ENCODE results near the gene IGFALS.

The IGFALS gene

GRCh38 chr16:1768061-1768766 is 25.3 kb downstream of the IGFALS start:
- H3K9me2 ChIP-seq (replicated peaks; ENCODE audit: insufficient read depth, low read length): no peaks in the 10 kb centered on the region
- H3K36me3 ChIP-seq (ENCODE audit: low read length): no peaks in the 10 kb centered on the region

DNA sequence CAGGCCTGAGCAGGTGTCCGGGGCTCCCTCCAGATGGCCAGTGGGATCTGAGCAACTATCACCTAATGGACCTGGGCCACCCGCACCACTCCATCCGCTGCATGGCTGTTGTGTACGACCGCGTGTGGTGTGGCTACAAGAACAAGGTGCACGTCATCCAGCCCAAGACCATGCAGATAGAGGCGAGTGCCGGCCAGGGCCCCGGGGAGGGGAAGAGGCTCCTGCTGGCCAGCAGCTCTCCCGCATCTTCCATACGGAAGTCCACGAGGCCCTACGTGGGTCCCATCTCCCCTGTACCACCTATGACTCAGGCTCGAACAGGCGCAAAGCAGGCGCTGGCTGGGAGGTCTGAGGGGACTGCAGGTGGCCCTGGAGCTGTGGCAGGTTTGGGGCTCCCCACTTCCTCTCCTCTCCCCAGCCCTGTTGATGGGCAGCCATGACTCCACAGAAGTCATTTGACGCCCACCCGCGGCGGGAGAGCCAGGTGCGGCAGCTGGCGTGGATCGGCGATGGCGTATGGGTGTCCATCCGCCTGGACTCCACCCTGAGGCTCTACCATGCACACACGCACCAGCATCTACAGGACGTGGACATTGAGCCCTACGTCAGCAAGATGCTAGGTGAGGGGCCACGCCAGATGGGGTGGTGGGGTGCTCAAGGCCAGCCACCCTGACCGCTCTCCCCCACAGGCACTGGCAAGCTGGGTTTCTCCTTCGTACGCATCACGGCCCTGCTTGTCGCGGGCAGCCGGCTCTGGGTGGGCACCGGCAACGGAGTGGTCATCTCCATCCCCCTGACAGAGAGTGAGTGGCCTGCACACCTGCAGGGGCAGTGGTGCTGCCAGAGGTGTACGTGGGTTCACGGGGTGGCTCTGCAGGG is 26.1 kb downstream of the IGFALS start:
- Histone ChIP-seq H3K27ac (ENCODE audit: low read depth, low read length) (no peak overlapping the region), H3K4me3 (ENCODE audit: insufficient read depth, low read length, poor library complexity, severe bottlenecking) (no peak overlapping the region), H3K9me2 (replicated peaks; ENCODE audit: insufficient read depth, low read length) (no peaks in the 10 kb centered on the region), H3K27me3 (ENCODE audit: low read length) (no peaks in the 10 kb centered on the region), H2AFZ (ENCODE audit: low read depth, low read length, severe bottlenecking) (no peak overlapping the region), H3K4me2 (ENCODE audit: low read depth, low read length, poor library complexity, severe bottlenecking) (no peak overlapping the region), H3K9me3 (ENCODE audit: insufficient read depth, low read length) (no peaks in the 10 kb centered on the region), H3F3A (ENCODE audit: insufficient read depth) (peaks cover 13% of the 10 kb centered on the region; the same call in 1 of the 2 replicates), H3K79me2 (ENCODE audit: insufficient read depth, low read length) (peaks cover 6% of the 10 kb centered on the region), H4K20me1 (ENCODE audit: low read depth, low read length) (no peaks in the 10 kb centered on the region), H3K36me3 (ENCODE audit: low read length) (no peaks in the 10 kb centered on the region), H3K9ac (ENCODE audit: low read length) (no peak overlapping the region)
- TF ChIP-seq, protein P1, sequence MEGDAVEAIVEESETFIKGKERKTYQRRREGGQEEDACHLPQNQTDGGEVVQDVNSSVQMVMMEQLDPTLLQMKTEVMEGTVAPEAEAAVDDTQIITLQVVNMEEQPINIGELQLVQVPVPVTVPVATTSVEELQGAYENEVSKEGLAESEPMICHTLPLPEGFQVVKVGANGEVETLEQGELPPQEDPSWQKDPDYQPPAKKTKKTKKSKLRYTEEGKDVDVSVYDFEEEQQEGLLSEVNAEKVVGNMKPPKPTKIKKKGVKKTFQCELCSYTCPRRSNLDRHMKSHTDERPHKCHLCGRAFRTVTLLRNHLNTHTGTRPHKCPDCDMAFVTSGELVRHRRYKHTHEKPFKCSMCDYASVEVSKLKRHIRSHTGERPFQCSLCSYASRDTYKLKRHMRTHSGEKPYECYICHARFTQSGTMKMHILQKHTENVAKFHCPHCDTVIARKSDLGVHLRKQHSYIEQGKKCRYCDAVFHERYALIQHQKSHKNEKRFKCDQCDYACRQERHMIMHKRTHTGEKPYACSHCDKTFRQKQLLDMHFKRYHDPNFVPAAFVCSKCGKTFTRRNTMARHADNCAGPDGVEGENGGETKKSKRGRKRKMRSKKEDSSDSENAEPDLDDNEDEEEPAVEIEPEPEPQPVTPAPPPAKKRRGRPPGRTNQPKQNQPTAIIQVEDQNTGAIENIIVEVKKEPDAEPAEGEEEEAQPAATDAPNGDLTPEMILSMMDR (IDR thresholded peaks at IDR 0.05; ENCODE audit: insufficient read depth, low read length, poor library complexity, severe bottlenecking): no peak
- TF ChIP-seq EZH2phosphoT487 (conservative IDR thresholded peaks at IDR 0.05; ENCODE audit: low read length): no peak

More at GRCh38 chr16:1768061-1768766, 25.3 kb downstream of the IGFALS start:
- Histone ChIP-seq H3K9me3 (ENCODE audit: insufficient read depth, low read length) (no peaks in the 10 kb centered on the region), H3K4me2 (ENCODE audit: low read depth, low read length, poor library complexity, severe bottlenecking) (no peak overlapping the region), H3K9ac (ENCODE audit: low read length) (no peak overlapping the region), H3K4me3 (ENCODE audit: insufficient read depth, low read length, poor library complexity, severe bottlenecking) (no peak overlapping the region), H4K20me1 (ENCODE audit: low read depth, low read length) (no peaks in the 10 kb centered on the region), H3K79me2 (ENCODE audit: insufficient read depth, low read length) (peaks cover 10% of the 10 kb centered on the region), H3F3A (ENCODE audit: insufficient read depth) (peaks cover 16% of the 10 kb centered on the region; the same call in 1 of the 2 replicates), H3K27ac (ENCODE audit: low read depth, low read length) (no peak overlapping the region), H3K27me3 (ENCODE audit: low read length) (no peaks in the 10 kb centered on the region), H2AFZ (ENCODE audit: low read depth, low read length, severe bottlenecking) (no peak overlapping the region)
- TF ChIP-seq EZH2phosphoT487 (conservative IDR thresholded peaks at IDR 0.05; ENCODE audit: low read length): no peak
- TF ChIP-seq, protein P1 (IDR thresholded peaks at IDR 0.05; ENCODE audit: insufficient read depth, low read length, poor library complexity, severe bottlenecking): no peak

DNA sequence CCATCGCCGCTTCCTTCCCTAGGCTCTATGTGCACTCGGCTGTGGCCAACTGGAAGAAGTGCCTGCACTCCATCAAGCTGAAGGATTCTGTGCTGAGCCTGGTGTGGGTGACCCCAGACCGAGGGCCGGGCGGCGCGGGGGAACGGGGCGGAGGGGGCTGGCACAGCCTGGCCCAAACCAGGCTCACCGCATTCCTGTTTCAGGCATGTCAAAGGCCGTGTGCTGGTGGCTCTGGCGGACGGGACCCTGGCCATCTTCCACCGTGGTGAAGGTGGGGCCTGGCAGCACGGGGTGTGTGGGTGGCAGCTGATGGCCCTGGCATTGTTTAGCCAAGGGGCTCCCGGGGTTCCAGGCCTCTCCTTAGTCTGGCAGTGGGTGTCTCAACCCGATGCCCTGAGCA is 26.8 kb downstream of the IGFALS start:
- Histone ChIP-seq H3K9me2 (replicated peaks; ENCODE audit: insufficient read depth, low read length) (no peaks in the 10 kb centered on the region), H3K4me2 (ENCODE audit: low read depth, low read length, poor library complexity, severe bottlenecking) (no peak overlapping the region), H2AFZ (ENCODE audit: low read depth, low read length, severe bottlenecking) (no peak overlapping the region), H3K36me3 (ENCODE audit: low read length) (no peaks in the 10 kb centered on the region), H3F3A (ENCODE audit: insufficient read depth) (0 out of 2 replicates have a peak, but pooled peaks cover 7% of the 10 kb centered on the region), H3K27ac (ENCODE audit: low read depth, low read length) (no peak overlapping the region), H3K27me3 (ENCODE audit: low read length) (no peaks in the 10 kb centered on the region), H3K4me3 (ENCODE audit: insufficient read depth, low read length, poor library complexity, severe bottlenecking) (no peak overlapping the region), H3K9me3 (ENCODE audit: insufficient read depth, low read length) (no peaks in the 10 kb centered on the region), H3K9ac (ENCODE audit: low read length) (no peak overlapping the region), H4K20me1 (ENCODE audit: low read depth, low read length) (no peaks in the 10 kb centered on the region), H3K79me2 (ENCODE audit: insufficient read depth, low read length) (no peaks in the 10 kb centered on the region)
- no peak for TF ChIP-seq EZH2phosphoT487 (conservative IDR thresholded peaks at IDR 0.05; ENCODE audit: low read length)
